HL-60 (cell line): Measurements from ENCODE around the gene TNRC6A.

Experiments
- DNase-seq, 2 experiments: peaks; one replicate each; pipeline ENCODE4 v3.0.0-alpha.2; 2010 to 2020; ENCODE audit warnings: low read depth in 1 of 2, low spot score in 1 of 2
- H3K27ac ChIP-seq: fragments of 250-450 bp; sonication (Bioruptor Pico); replicated peaks from 2 replicates; pipeline ENCODE4 v1.5.1; 2020; ENCODE audit warnings: mild to moderate bottlenecking, moderate library complexity
- H3K27me3 ChIP-seq: fragments of 250-450 bp; sonication (Bioruptor Pico); 2 replicates; pipeline ENCODE4 v1.5.1; 2021; ENCODE audit warnings: mild to moderate bottlenecking, moderate library complexity; ENCODE audit not compliant: insufficient read depth, poor library complexity, severe bottlenecking
- H3K4me3 ChIP-seq: replicated peaks from 2 replicates; pipeline ENCODE4 v1.5.1; 2011; ENCODE audit warnings: mild to moderate bottlenecking, control low read depth, low read length; ENCODE audit not compliant: insufficient read depth
- CTCF ChIP-seq: IDR thresholded peaks from one replicate; pipeline ENCODE4 v1.5.1; 2011; ENCODE audit warnings: low read length, control low read depth, inconsistent platforms; ENCODE audit not compliant: insufficient read depth
- GABPA ChIP-seq: IDR thresholded peaks from 2 replicates; pipeline ENCODE4 v1.6.1; 2012; ENCODE audit warnings: low read depth
- POLR2AphosphoS5 ChIP-seq: IDR thresholded peaks from 2 replicates; pipeline ENCODE4 v1.6.1; 2012; ENCODE audit warnings: low read depth
- REST ChIP-seq: IDR thresholded peaks from 2 replicates; pipeline ENCODE4 v1.6.1; 2012; ENCODE audit warnings: low read depth; ENCODE audit not compliant: insufficient replicate concordance
- SPI1 ChIP-seq: IDR thresholded peaks from 2 replicates; pipeline ENCODE4 v1.6.1; 2012; ENCODE audit warnings: low read depth, mild to moderate bottlenecking, borderline replicate concordance

Gene TNRC6A

GRCh38 chr16:24761526-24761925 lies 32.1 kb downstream of the TNRC6A start:
- H3K27me3 ChIP-seq, result no peaks in the 10 kb centered on the region
- H3K4me3 ChIP-seq, result no peak overlapping the region
- TF ChIP-seq REST (no peak), SPI1 (no peak), CTCF (no peak), POLR2AphosphoS5 (no peak), GABPA (no peak)
- no peak overlapping the region for H3K27ac ChIP-seq
- DNase-seq, result no peak

GRCh38 chr16:24764916-24765315 lies 35.5 kb downstream of the TNRC6A start:
- no peak for TF ChIP-seq CTCF
- no peak for TF ChIP-seq REST
- TF ChIP-seq SPI1, result no peak
- TF ChIP-seq GABPA, result no peak
- no peak for TF ChIP-seq POLR2AphosphoS5
- Histone ChIP-seq H3K4me3 (no peak overlapping the region), H3K27me3 (no peaks in the 10 kb centered on the region), H3K27ac (no peak overlapping the region)
- DNase-seq, result no peak

- no peak for TF ChIP-seq REST
- no peak for TF ChIP-seq GABPA
- TF ChIP-seq SPI1, result no peak
- no peak for TF ChIP-seq CTCF
- no peak for TF ChIP-seq POLR2AphosphoS5
- Histone ChIP-seq H3K27ac (no peak overlapping the region), H3K27me3 (no peaks in the 10 kb centered on the region), H3K4me3 (no peak overlapping the region)
- DNase-seq, result no peak
Observed at GRCh38 chr16:24766057-24766456, 36.6 kb downstream of the TNRC6A start.
